OCI-LY3 (cell line): ENCODE data around the gene HAX1.

ENCODE experiments used
- EZH2phosphoT487 ChIP-seq: fragments of 200-600 bp; shearing (Covaris generic); IDR thresholded peaks from 2 replicates; pipeline ENCODE4 v1.6.1; 2018; ENCODE audit warnings: antibody characterized with exemption, mixed run types, low read depth
- TF ChIP-seq, protein P1 (sequence below): fragments of 200-600, 300-600 bp; sonication (generic); IDR thresholded peaks from 2 replicates; pipeline ENCODE4 v1.5.1; 2014; ENCODE audit warnings: antibody characterized with exemption, low read length, low read depth

DNA sequence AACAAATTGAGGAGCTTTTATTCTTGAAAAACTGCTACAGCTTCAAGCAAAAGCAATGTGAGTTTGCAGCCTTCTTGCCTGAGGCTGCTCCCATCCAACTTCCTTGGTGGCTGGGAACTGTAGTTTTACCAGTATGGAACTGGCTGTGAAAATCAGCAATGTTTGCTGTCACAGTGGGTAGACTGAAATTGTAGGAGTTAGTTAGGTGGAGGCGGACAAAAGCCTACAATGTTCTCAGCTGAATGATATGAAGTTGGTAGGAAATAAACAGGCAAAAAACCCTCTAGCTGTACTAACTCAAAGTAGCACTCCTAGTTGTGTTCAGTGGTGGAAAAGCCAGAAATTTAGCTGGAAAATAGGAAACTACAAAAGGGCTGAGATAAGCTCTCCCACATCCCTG, 18.5 kb downstream of the HAX1 start:
- TF ChIP-seq, protein P1, sequence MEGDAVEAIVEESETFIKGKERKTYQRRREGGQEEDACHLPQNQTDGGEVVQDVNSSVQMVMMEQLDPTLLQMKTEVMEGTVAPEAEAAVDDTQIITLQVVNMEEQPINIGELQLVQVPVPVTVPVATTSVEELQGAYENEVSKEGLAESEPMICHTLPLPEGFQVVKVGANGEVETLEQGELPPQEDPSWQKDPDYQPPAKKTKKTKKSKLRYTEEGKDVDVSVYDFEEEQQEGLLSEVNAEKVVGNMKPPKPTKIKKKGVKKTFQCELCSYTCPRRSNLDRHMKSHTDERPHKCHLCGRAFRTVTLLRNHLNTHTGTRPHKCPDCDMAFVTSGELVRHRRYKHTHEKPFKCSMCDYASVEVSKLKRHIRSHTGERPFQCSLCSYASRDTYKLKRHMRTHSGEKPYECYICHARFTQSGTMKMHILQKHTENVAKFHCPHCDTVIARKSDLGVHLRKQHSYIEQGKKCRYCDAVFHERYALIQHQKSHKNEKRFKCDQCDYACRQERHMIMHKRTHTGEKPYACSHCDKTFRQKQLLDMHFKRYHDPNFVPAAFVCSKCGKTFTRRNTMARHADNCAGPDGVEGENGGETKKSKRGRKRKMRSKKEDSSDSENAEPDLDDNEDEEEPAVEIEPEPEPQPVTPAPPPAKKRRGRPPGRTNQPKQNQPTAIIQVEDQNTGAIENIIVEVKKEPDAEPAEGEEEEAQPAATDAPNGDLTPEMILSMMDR = no peak
- TF ChIP-seq EZH2phosphoT487 = no peak
